ENCODE data around the gene CDK5RAP2.

CDK5RAP2 gene

GRCh38 chr9:120436446-120436845, 143.5 kb downstream of the CDK5RAP2 start:
- Histone ChIP-seq H3K9me3 (ENCODE audit: low read depth, low read length) (no peaks in the 10 kb centered on the region), H3K4me3 (no peak overlapping the region), H3K36me3 (ENCODE audit: insufficient read depth, low read length) (peaks cover 18% of the 10 kb centered on the region; the same call in 1 of the 2 replicates), H3K9ac (ENCODE audit: insufficient read length) (no peak overlapping the region), H3K27ac (no peak overlapping the region)
- DNase-seq (ENCODE audit: low read depth, low spot score): no peak
- TF ChIP-seq FOXP2 (optimal IDR thresholded peaks at IDR 0.05; ENCODE audit: control extremely low read depth, extremely low read length, insufficient read depth) (no peak), EZH2 (IDR thresholded peaks at IDR 0.05) (no peak), POLR2AphosphoS5 (IDR thresholded peaks at IDR 0.05; ENCODE audit: borderline replicate concordance, low read depth, low read length) (no peak)

GRCh38 chr9:120435091-120435490, 144.9 kb downstream of the CDK5RAP2 start:
- Histone ChIP-seq H3K9ac (ENCODE audit: insufficient read length) (no peak overlapping the region), H3K9me3 (ENCODE audit: low read depth, low read length) (no peaks in the 10 kb centered on the region), H3K4me3 (no peak overlapping the region), H3K27ac (no peak overlapping the region), H3K36me3 (ENCODE audit: insufficient read depth, low read length) (peaks cover 18% of the 10 kb centered on the region; the same call in 1 of the 2 replicates)
- DNase-seq (ENCODE audit: low read depth, low spot score): no peak
- TF ChIP-seq EZH2 (IDR thresholded peaks at IDR 0.05) (no peak), POLR2AphosphoS5 (IDR thresholded peaks at IDR 0.05; ENCODE audit: borderline replicate concordance, low read depth, low read length) (no peak), FOXP2 (optimal IDR thresholded peaks at IDR 0.05; ENCODE audit: control extremely low read depth, extremely low read length, insufficient read depth) (no peak)

- H3K4me3 ChIP-seq: no peak overlapping the region
- no peak overlapping the region for H3K27ac ChIP-seq
- DNase-seq (ENCODE audit: low read depth, low spot score): no peak
- H3K9ac ChIP-seq (ENCODE audit: insufficient read length): no peak overlapping the region
- H3K36me3 ChIP-seq (ENCODE audit: insufficient read depth, low read length): peaks cover 18% of the 10 kb centered on the region; the same call in 1 of the 2 replicates
- TF ChIP-seq FOXP2 (optimal IDR thresholded peaks at IDR 0.05; ENCODE audit: control extremely low read depth, extremely low read length, insufficient read depth): no peak
- TF ChIP-seq POLR2AphosphoS5 (IDR thresholded peaks at IDR 0.05; ENCODE audit: borderline replicate concordance, low read depth, low read length): no peak
- no peak for TF ChIP-seq EZH2 (IDR thresholded peaks at IDR 0.05)
- H3K9me3 ChIP-seq (ENCODE audit: low read depth, low read length): no peaks in the 10 kb centered on the region
Observed at GRCh38 chr9:120434532-120434931, 145.4 kb downstream of the CDK5RAP2 start.

- H3K9ac ChIP-seq (ENCODE audit: insufficient read length): no peak overlapping the region
- H3K9me3 ChIP-seq (ENCODE audit: low read depth, low read length): no peaks in the 10 kb centered on the region
- no peak overlapping the region for H3K27ac ChIP-seq
- peaks cover 9% of the 10 kb centered on the region; the same call in 1 of the 2 replicates for H3K36me3 ChIP-seq (ENCODE audit: insufficient read depth, low read length)
- no peak for DNase-seq (ENCODE audit: low read depth, low spot score)
- TF ChIP-seq POLR2AphosphoS5 (IDR thresholded peaks at IDR 0.05; ENCODE audit: borderline replicate concordance, low read depth, low read length): no peak
- no peak for TF ChIP-seq FOXP2 (optimal IDR thresholded peaks at IDR 0.05; ENCODE audit: control extremely low read depth, extremely low read length, insufficient read depth)
- TF ChIP-seq EZH2 (IDR thresholded peaks at IDR 0.05): no peak
- H3K4me3 ChIP-seq: no peak overlapping the region
Observed at GRCh38 chr9:120433701-120434100, 146.3 kb downstream of the CDK5RAP2 start.

GRCh38 chr9:120432600-120432999, 147.4 kb downstream of the CDK5RAP2 start:
- Histone ChIP-seq H3K9me3 (ENCODE audit: low read depth, low read length) (no peaks in the 10 kb centered on the region), H3K27ac (no peak overlapping the region), H3K9ac (ENCODE audit: insufficient read length) (no peak overlapping the region), H3K36me3 (ENCODE audit: insufficient read depth, low read length) (peaks cover 9% of the 10 kb centered on the region; the same call in 1 of the 2 replicates), H3K4me3 (no peak overlapping the region)
- TF ChIP-seq POLR2AphosphoS5 (IDR thresholded peaks at IDR 0.05; ENCODE audit: borderline replicate concordance, low read depth, low read length) (no peak), FOXP2 (optimal IDR thresholded peaks at IDR 0.05; ENCODE audit: control extremely low read depth, extremely low read length, insufficient read depth) (no peak), EZH2 (IDR thresholded peaks at IDR 0.05) (no peak)
- DNase-seq (ENCODE audit: low read depth, low spot score): no peak

- Histone ChIP-seq H3K27ac (no peak overlapping the region), H3K9me3 (ENCODE audit: low read depth, low read length) (no peaks in the 10 kb centered on the region), H3K9ac (ENCODE audit: insufficient read length) (no peak overlapping the region), H3K4me3 (no peak overlapping the region), H3K36me3 (ENCODE audit: insufficient read depth, low read length) (peaks cover 5% of the 10 kb centered on the region; the same call in 1 of the 2 replicates)
- DNase-seq (ENCODE audit: low read depth, low spot score): no peak
- no peak for TF ChIP-seq EZH2 (IDR thresholded peaks at IDR 0.05)
- TF ChIP-seq POLR2AphosphoS5 (IDR thresholded peaks at IDR 0.05; ENCODE audit: borderline replicate concordance, low read depth, low read length): no peak
- TF ChIP-seq FOXP2 (optimal IDR thresholded peaks at IDR 0.05; ENCODE audit: control extremely low read depth, extremely low read length, insufficient read depth): no peak
Observed at GRCh38 chr9:120431268-120431667, 148.7 kb downstream of the CDK5RAP2 start.

DNA sequence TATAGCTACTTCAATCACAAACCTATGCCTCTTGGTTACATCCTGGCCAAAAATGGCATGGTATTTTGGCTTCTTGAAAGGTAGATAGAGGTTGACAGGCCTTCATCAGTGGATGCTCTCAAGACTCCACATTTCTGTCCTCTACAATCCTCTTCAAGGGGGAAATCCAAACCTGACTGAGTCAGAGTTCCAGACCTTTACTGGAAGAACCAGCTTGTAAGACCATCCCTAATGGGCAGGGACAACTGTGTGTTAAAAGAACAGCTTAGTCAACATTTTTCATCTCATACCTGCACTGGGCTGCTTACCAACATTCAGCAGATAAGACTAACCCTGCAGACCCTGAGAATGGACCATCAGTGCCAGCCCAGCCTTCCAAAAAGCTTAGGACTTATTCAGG, 155.7 kb downstream of the CDK5RAP2 start:
- Histone ChIP-seq H3K4me3 (no peak overlapping the region), H3K36me3 (ENCODE audit: insufficient read depth, low read length) (peaks cover 3% of the 10 kb centered on the region; the same call in 1 of the 2 replicates), H3K9me3 (ENCODE audit: low read depth, low read length) (no peaks in the 10 kb centered on the region), H3K9ac (ENCODE audit: insufficient read length) (no peak overlapping the region), H3K27ac (no peak overlapping the region)
- TF ChIP-seq EZH2 (IDR thresholded peaks at IDR 0.05) (no peak), POLR2AphosphoS5 (IDR thresholded peaks at IDR 0.05; ENCODE audit: borderline replicate concordance, low read depth, low read length) (no peak), FOXP2 (optimal IDR thresholded peaks at IDR 0.05; ENCODE audit: control extremely low read depth, extremely low read length, insufficient read depth) (no peak)
- DNase-seq (ENCODE audit: low read depth, low spot score): no peak

DNA sequence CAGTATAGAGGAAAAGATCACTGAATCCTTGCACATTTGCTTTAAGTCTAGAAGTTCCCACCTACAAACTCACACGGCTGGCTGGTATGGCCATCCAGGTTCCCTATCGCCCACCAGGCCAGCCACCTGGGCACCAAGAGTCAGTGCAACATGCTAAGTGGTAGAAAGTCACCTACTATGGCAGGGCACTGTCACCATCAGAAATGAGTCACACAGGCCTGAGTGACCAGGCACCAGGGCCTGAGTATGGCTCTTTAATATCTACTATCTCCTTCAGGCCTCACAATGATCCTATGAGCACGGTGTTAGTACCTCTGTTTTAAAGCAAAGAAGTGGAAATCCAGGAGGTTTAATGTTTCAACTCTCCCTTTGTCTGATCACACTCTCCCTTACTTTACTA, 156.2 kb downstream of the CDK5RAP2 start:
- Histone ChIP-seq H3K4me3 (no peak overlapping the region), H3K27ac (no peak overlapping the region), H3K36me3 (ENCODE audit: insufficient read depth, low read length) (peaks cover 3% of the 10 kb centered on the region; the same call in 1 of the 2 replicates), H3K9ac (ENCODE audit: insufficient read length) (no peak overlapping the region), H3K9me3 (ENCODE audit: low read depth, low read length) (no peaks in the 10 kb centered on the region)
- no peak for DNase-seq (ENCODE audit: low read depth, low spot score)
- TF ChIP-seq EZH2 (IDR thresholded peaks at IDR 0.05) (no peak), POLR2AphosphoS5 (IDR thresholded peaks at IDR 0.05; ENCODE audit: borderline replicate concordance, low read depth, low read length) (no peak), FOXP2 (optimal IDR thresholded peaks at IDR 0.05; ENCODE audit: control extremely low read depth, extremely low read length, insufficient read depth) (no peak)

DNA sequence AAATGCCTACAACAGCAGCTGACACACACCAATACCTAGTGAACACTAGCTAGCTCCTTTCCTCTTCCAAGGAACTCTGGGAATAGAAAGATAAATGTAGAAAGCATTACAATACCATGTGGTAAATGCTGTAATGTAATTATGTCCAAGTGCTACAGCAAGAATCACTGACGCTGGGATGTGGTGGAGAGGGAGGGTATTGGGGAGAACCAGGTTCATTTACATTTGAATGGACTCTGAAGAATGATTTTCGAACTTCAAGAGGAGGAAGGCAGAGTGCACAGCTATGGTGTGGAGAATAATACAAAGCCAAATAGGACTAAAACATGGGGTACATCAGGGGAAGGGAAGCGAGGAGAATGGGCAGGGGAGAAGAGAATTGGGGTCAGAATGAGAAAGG, 158.0 kb downstream of the CDK5RAP2 start:
- no peak overlapping the region for H3K4me3 ChIP-seq
- no peak for TF ChIP-seq FOXP2 (optimal IDR thresholded peaks at IDR 0.05; ENCODE audit: control extremely low read depth, extremely low read length, insufficient read depth)
- TF ChIP-seq EZH2 (IDR thresholded peaks at IDR 0.05): no peak
- TF ChIP-seq POLR2AphosphoS5 (IDR thresholded peaks at IDR 0.05; ENCODE audit: borderline replicate concordance, low read depth, low read length): no peak
- no peaks in the 10 kb centered on the region for H3K9me3 ChIP-seq (ENCODE audit: low read depth, low read length)
- no peak overlapping the region for H3K9ac ChIP-seq (ENCODE audit: insufficient read length)
- H3K36me3 ChIP-seq (ENCODE audit: insufficient read depth, low read length): peaks cover 3% of the 10 kb centered on the region; the same call in 1 of the 2 replicates
- DNase-seq (ENCODE audit: low read depth, low spot score): no peak
- H3K27ac ChIP-seq: no peak overlapping the region
